ENCODE results near the gene CHDH. TPM values are rescaled to one million over a fixed set of nuclear protein-coding genes. Genes with fewer than 3 reads are reported as not detected.

The CHDH gene
- total and polyA plus RNA-seq, 7 donors: 0.29 to 6.1 (median 2.0) TPM

DNA sequence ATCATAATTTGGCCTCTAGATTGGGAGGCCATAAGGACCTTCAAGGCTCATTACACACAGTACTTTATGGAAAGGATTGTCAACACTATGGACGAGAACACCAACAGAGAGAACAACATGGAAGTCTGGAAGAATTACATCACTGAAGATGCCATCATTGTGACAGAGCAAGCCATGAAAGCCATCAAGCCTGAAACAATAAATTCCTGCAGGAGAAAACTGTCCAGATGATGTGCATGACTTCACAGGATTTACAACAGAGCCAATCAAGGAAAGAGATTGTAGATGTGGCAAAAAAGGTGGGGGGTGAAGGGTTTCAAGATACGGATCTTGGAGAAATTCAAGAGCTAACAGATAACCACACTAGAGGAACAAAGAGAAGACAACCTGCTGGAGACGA is 16.0 kb upstream of the CHDH start:
- Histone ChIP-seq H3K27ac (no peak overlapping the region), H3K4me3 (no peak overlapping the region), H3K9me3 (no peaks in the 10 kb centered on the region), H3K27me3 (ENCODE audit: insufficient read depth in 3 of 3, low read length in 2 of 3) (no peaks in the 10 kb centered on the region), H3K36me3 (ENCODE audit: insufficient read depth in 1 of 2, low read depth in 1 of 2) (peaks cover 21 to 90% of the 10 kb centered on the region in 2 donors), H3K4me1 (no peaks in the 10 kb centered on the region)
- 95 to 96% (median 95%) methylated on average over 3 of the region's 3 CpGs for WGBS, 3 donors
- TF ChIP-seq, protein P1, sequence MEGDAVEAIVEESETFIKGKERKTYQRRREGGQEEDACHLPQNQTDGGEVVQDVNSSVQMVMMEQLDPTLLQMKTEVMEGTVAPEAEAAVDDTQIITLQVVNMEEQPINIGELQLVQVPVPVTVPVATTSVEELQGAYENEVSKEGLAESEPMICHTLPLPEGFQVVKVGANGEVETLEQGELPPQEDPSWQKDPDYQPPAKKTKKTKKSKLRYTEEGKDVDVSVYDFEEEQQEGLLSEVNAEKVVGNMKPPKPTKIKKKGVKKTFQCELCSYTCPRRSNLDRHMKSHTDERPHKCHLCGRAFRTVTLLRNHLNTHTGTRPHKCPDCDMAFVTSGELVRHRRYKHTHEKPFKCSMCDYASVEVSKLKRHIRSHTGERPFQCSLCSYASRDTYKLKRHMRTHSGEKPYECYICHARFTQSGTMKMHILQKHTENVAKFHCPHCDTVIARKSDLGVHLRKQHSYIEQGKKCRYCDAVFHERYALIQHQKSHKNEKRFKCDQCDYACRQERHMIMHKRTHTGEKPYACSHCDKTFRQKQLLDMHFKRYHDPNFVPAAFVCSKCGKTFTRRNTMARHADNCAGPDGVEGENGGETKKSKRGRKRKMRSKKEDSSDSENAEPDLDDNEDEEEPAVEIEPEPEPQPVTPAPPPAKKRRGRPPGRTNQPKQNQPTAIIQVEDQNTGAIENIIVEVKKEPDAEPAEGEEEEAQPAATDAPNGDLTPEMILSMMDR (IDR thresholded peaks at IDR 0.05): no peak
- ATAC-seq: no peak
- intact Hi-C loops (cut with DNase I): no loop called here
- no peak for DNase-seq

DNA sequence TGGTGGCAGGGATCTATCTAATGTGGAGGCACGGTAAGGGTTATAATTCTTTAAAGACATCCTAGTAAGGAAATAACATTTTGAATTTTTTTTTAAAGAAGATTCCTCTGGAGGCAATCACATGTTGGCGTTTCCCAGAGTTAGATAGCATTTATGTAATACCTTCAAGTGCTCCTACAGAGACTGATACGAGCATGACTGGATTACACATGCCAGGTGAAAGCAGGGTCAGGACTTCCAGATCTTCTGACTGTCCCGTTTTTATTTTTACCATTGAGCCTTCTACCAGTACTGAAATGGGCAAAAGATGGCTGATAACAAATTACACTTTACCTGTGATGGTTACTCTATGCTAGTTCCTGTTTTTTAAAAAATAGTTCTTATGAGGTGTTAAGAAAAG is 14.0 kb upstream of the CHDH start:
- DNase-seq (no peak), ATAC-seq (no peak)
- TF ChIP-seq, protein P1 (IDR thresholded peaks at IDR 0.05): no peak
- Histone ChIP-seq H3K9me3 (no peaks in the 10 kb centered on the region), H3K4me3 (no peak overlapping the region), H3K36me3 (ENCODE audit: insufficient read depth in 1 of 2, low read depth in 1 of 2) (peaks cover 21 to 75% of the 10 kb centered on the region in 2 donors), H3K4me1 (no peaks in the 10 kb centered on the region), H3K27me3 (ENCODE audit: insufficient read depth in 3 of 3, low read length in 2 of 3) (no peaks in the 10 kb centered on the region), H3K27ac (no peak overlapping the region)
- WGBS, 3 donors: 73 to 85% (median 84%) methylated on average over 4 of the region's 4 CpGs
- intact Hi-C loops (cut with DNase I): no loop called here

DNA sequence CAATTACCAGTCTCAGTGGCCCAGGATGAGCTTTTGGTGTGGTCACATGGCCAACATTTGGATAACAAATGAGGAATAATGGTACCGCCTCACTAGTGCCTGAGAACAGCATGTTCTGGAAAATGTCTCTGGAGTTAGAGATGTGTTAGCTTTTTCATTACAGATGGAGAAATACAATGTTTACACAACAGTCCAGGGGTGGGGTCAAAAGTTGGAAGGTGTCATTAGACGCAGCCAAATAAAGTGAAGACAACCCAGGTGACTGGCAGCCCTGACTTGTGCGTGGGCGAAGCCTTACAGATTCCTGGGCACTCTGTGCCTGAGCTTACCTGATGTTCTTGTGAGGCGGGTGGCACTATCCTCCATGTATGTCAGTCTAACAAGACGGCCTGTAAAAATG is 13.0 kb upstream of the CHDH start:
- no peaks in the 10 kb centered on the region for H3K4me1 ChIP-seq
- H3K27me3 ChIP-seq (ENCODE audit: insufficient read depth in 3 of 3, low read length in 2 of 3): no peaks in the 10 kb centered on the region
- ATAC-seq (no peak), DNase-seq (no peak)
- H3K27ac ChIP-seq: no peak overlapping the region
- WGBS, 3 donors: 93 to 97% (median 96%) methylated on average over 6 of the region's 6 CpGs
- intact Hi-C loops (cut with DNase I): no loop called here
- no peak overlapping the region for H3K4me3 ChIP-seq
- H3K36me3 ChIP-seq (ENCODE audit: insufficient read depth in 1 of 2, low read depth in 1 of 2): peaks cover 12 to 64% of the 10 kb centered on the region in 2 donors
- H3K9me3 ChIP-seq: no peaks in the 10 kb centered on the region
- TF ChIP-seq, protein P1 (IDR thresholded peaks at IDR 0.05): no peak

DNA sequence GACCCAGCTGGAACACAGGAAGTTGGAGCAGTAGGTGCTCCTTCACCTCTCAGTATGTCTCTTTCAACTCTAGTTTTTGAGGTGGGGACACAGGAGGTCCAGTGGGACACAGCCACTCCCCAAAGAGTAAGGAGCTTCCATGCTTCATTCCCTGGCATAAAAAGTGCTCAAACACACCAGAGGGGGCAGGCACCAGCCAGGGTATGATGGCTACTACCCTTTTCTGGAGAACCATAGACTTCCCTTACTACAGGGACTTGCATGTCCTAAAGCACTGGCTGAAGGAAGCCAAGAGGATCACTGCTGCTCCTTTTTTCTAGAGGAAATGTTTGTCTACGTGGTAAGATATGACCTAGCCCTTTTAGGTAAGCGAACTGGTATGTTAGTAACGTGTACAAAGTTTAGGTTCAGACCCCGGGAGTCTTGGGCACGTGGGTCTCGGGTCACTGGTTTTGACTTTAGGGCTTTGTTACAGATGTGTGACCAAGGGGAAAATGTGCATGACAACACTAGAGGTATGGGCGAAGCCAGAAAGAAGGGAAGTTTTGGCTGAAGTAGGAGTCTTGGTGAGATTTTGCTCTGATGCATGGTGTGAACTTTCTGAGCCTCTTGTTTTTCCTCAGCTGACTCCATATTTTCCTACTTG is 12.0 kb upstream of the CHDH start:
- ATAC-seq: no peak
- WGBS, 3 donors: 80 to 87% (median 86%) methylated on average over 7 of the region's 7 CpGs
- TF ChIP-seq, protein P1 (IDR thresholded peaks at IDR 0.05): no peak

DNA sequence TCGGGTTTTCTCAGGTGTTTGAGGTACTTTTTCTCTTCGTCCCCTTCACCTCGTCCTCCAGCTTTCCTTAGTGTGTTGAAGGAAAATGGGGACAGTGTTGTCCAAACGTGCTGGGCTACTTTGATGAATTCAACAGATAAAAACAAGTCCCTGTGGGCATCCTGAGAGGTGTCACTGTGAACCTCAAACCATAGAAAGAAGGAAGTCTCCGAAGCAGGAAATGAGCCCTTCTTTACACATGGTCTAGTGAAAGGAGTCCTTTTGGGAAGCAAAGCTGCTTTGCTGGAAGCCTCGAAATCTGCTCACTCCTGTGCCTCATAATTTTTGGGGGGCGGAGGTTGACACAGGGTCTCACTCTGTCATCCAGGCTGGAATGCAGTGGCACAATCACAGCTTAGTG is 10.7 kb upstream of the CHDH start:
- WGBS, 3 donors: 64 to 80% (median 72%) methylated on average over 7 of the region's 7 CpGs

More for the DNA sequence above, 12.0 kb upstream of the CHDH start:
- Histone ChIP-seq H3K4me1 (no peaks in the 10 kb centered on the region), H3K27ac (no peak overlapping the region), H3K27me3 (ENCODE audit: insufficient read depth in 3 of 3, low read length in 2 of 3) (no peaks in the 10 kb centered on the region), H3K4me3 (no peak overlapping the region), H3K9me3 (no peaks in the 10 kb centered on the region), H3K36me3 (ENCODE audit: insufficient read depth in 1 of 2, low read depth in 1 of 2) (peaks cover 10 to 55% of the 10 kb centered on the region in 2 donors)
- no peak for DNase-seq
- intact Hi-C loops (cut with DNase I): no loop called here

More for the DNA sequence above, 10.7 kb upstream of the CHDH start:
- no peak for DNase-seq
- no peaks in the 10 kb centered on the region for H3K4me1 ChIP-seq
- H3K27ac ChIP-seq: no peak overlapping the region
- no peaks in the 10 kb centered on the region for H3K27me3 ChIP-seq (ENCODE audit: insufficient read depth in 3 of 3, low read length in 2 of 3)
- no peak for ATAC-seq
- no peaks in the 10 kb centered on the region for H3K9me3 ChIP-seq
- H3K36me3 ChIP-seq (ENCODE audit: insufficient read depth in 1 of 2, low read depth in 1 of 2): peaks cover 4 to 45% of the 10 kb centered on the region in 2 donors
- intact Hi-C loops (cut with DNase I): no loop called here
- no peak overlapping the region for H3K4me3 ChIP-seq
- TF ChIP-seq, protein P1 (IDR thresholded peaks at IDR 0.05): no peak
